ENCODE measurements around the gene CKMT1B.

DNA sequence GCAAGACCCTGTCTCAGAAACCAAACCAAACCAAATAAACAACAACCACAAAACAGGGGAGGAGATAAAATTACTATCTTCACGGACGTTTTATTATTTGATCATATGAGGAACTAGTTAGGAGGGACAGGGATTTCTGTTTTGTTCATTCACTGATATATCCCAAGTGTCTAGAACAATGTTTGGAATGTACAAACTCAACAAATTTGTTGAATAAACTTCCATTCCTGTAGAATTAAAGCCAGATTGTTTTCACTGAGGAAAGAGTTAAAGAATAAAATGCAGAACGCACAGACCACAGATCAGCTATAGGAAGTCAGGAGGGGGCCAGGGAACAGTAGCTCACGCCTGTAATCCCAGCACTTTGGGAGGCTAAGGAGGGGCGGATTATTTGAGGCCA lies 31.3 kb downstream of the CKMT1B start:
- TF ChIP-seq TCF4 (CRISPR knock-in tag; IDR thresholded peaks at IDR 0.05; ENCODE audit: borderline replicate concordance) = no peak
- no peak for TF ChIP-seq ZFP3 (CRISPR knock-in tag; IDR thresholded peaks at IDR 0.05)
- no peak for TF ChIP-seq ESRRG (CRISPR knock-in tag; IDR thresholded peaks at IDR 0.05)
- no peak for TF ChIP-seq ZC3H10 (CRISPR knock-in tag; IDR thresholded peaks at IDR 0.05)
- no peak for TF ChIP-seq TOX (CRISPR knock-in tag; IDR thresholded peaks at IDR 0.05; ENCODE audit: borderline replicate concordance)
- TF ChIP-seq, protein P1, sequence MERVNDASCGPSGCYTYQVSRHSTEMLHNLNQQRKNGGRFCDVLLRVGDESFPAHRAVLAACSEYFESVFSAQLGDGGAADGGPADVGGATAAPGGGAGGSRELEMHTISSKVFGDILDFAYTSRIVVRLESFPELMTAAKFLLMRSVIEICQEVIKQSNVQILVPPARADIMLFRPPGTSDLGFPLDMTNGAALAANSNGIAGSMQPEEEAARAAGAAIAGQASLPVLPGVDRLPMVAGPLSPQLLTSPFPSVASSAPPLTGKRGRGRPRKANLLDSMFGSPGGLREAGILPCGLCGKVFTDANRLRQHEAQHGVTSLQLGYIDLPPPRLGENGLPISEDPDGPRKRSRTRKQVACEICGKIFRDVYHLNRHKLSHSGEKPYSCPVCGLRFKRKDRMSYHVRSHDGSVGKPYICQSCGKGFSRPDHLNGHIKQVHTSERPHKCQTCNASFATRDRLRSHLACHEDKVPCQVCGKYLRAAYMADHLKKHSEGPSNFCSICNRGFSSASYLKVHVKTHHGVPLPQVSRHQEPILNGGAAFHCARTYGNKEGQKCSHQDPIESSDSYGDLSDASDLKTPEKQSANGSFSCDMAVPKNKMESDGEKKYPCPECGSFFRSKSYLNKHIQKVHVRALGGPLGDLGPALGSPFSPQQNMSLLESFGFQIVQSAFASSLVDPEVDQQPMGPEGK (CRISPR knock-in tag; IDR thresholded peaks at IDR 0.05; ENCODE audit: borderline replicate concordance) = no peak

Measured in SK-N-SH treated with all-trans-retinoic acid at 6 μM for 48 hours (cell line).